Ishikawa (cell line): Measurements from ENCODE around the gene ZBTB48.

Source experiments
- CEBPB ChIP-seq: IDR thresholded peaks from 2 replicates; pipeline ENCODE4 v1.6.1; 2012
- RAD21 ChIP-seq: IDR thresholded peaks from 2 replicates; pipeline ENCODE4 v1.6.1; 2012; ENCODE audit warnings: low read depth
- TCF12 ChIP-seq: IDR thresholded peaks from 2 replicates; pipeline ENCODE4 v1.6.1; 2012; ENCODE audit warnings: low read depth
- TF ChIP-seq, protein P1 (sequence below): IDR thresholded peaks from 2 replicates; pipeline ENCODE4 v1.6.1; 2012; ENCODE audit warnings: low read depth, mild to moderate bottlenecking
- TF ChIP-seq, protein P2 (sequence below): IDR thresholded peaks from 2 replicates; pipeline ENCODE4 v1.6.1; 2012

DNA sequence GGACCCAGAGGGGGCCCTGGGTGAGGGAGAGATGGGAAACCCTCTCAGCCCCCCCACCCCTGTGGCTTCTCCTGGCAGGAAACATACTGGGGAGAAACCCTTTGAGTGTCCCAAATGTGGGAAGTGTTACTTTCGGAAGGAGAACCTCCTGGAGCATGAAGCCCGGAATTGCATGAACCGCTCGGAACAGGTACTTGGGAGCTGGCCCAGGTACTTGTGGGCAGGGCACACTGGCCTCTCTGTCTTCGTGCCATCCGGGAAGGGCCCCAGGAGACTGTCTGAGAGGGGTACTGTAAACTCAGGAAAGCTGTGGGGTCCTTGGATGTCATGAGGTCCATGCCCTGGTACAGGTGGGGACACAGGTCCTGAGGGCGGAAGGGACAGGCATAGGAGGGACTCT lies 6.0 kb downstream of the ZBTB48 start:
- no peak for TF ChIP-seq RAD21
- no peak for TF ChIP-seq CEBPB
- TF ChIP-seq TCF12, result no peak
- TF ChIP-seq, protein P1, sequence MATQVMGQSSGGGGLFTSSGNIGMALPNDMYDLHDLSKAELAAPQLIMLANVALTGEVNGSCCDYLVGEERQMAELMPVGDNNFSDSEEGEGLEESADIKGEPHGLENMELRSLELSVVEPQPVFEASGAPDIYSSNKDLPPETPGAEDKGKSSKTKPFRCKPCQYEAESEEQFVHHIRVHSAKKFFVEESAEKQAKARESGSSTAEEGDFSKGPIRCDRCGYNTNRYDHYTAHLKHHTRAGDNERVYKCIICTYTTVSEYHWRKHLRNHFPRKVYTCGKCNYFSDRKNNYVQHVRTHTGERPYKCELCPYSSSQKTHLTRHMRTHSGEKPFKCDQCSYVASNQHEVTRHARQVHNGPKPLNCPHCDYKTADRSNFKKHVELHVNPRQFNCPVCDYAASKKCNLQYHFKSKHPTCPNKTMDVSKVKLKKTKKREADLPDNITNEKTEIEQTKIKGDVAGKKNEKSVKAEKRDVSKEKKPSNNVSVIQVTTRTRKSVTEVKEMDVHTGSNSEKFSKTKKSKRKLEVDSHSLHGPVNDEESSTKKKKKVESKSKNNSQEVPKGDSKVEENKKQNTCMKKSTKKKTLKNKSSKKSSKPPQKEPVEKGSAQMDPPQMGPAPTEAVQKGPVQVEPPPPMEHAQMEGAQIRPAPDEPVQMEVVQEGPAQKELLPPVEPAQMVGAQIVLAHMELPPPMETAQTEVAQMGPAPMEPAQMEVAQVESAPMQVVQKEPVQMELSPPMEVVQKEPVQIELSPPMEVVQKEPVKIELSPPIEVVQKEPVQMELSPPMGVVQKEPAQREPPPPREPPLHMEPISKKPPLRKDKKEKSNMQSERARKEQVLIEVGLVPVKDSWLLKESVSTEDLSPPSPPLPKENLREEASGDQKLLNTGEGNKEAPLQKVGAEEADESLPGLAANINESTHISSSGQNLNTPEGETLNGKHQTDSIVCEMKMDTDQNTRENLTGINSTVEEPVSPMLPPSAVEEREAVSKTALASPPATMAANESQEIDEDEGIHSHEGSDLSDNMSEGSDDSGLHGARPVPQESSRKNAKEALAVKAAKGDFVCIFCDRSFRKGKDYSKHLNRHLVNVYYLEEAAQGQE, result no peak
- TF ChIP-seq, protein P2, sequence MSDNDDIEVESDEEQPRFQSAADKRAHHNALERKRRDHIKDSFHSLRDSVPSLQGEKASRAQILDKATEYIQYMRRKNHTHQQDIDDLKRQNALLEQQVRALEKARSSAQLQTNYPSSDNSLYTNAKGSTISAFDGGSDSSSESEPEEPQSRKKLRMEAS, result no peak
